ENCODE measurements around the gene COL13A1.

Gene COL13A1

DNA sequence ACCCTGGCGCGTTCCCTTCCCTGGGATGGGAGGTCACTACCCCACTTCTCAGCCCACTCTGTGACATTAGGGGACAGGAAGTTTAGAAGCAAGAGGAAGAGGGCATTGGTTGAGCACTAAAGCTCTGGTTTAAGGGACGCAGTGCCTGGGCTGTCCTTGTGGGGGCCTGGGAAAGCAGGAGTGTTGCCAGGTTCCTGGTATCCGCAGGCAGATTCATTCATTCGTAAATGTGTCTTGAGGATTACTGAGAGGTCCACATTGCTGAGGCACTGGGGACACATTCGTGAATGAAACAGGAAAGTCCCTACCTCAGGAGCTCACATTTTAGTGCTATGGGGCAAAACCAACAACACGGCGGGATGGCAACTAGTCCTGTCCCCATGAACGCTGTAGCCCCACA is 69.4 kb downstream of the COL13A1 start:
- DNase-seq: no peak

- DNase-seq: no peak
These were observed 70.6 kb downstream of the COL13A1 start for GRCh38 chr10:69872323-69872722.

DNA sequence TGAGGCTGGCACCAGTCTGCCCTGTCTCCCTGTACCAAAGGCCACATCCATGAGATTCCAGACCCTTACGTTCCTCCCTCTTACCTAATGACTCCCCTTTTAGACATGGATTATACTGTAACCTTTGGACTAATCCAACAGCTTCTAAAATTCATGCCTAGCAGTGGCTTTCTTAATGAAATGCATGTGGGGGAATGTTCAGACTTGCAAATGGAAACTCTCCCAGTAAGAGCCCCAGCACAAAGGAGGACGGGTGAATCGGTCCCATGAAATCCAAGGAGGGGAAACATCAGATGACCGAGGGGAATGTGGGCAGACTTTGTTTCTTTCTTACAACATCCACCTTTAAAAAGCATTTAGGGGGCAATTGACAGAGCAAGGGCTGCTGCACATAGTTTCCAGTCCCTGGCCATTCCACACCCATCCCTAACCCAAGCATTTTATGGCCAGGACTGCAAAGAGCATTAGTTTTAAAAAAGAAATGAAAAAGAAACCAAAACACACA is 71.5 kb downstream of the COL13A1 start:
- no peak for DNase-seq

DNA sequence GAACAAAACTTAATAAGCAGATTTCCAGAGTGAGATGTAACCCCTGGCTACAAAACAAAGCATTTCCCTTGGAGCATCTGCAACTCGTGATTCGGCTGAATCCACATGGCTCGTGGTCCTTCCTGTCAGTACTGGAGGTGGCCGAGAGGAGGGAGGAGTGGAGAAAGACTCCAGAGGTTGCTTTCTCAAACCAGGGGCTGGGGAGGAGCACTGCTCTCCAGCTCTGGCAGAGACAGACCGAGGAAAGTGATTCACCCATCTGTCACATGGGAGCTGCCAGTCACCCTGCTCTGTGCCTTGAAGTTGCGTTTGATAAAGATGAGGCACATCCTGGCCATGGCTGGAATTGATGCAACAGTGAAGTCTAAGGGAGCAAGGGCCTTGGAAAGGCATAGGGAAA is 72.7 kb downstream of the COL13A1 start:
- DNase-seq: no peak

GRCh38 chr10:69875856-69876255 is 74.2 kb downstream of the COL13A1 start:
- no peak for DNase-seq

- no peak for DNase-seq
These were observed 74.6 kb downstream of the COL13A1 start for GRCh38 chr10:69876286-69876685.

- DNase-seq: no peak
These were observed 75.2 kb downstream of the COL13A1 start for GRCh38 chr10:69876931-69877330.

DNA sequence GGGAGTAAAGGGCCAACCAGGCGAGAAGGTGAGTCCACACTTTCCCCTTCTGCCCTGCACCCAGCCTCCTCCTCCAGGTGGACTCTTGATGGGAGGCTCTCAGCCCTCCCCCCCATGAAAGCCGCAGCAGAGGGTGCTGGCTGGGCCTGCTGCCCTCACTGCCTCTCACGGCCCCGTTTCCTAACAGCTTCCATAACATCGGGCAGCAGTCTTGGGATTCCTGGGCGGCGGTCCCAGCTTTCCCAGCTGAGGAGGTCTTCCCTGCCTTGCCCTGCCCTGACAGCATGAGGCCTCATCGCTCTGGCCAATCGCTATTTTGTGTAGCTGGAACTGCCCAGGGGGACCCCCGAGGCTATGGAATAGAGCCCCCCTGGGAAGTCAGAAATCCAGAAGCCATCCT is 76.3 kb downstream of the COL13A1 start:
- DNase-seq: no peak

GRCh38 chr10:69878951-69879350 is 77.2 kb downstream of the COL13A1 start:
- no peak for DNase-seq

DNA sequence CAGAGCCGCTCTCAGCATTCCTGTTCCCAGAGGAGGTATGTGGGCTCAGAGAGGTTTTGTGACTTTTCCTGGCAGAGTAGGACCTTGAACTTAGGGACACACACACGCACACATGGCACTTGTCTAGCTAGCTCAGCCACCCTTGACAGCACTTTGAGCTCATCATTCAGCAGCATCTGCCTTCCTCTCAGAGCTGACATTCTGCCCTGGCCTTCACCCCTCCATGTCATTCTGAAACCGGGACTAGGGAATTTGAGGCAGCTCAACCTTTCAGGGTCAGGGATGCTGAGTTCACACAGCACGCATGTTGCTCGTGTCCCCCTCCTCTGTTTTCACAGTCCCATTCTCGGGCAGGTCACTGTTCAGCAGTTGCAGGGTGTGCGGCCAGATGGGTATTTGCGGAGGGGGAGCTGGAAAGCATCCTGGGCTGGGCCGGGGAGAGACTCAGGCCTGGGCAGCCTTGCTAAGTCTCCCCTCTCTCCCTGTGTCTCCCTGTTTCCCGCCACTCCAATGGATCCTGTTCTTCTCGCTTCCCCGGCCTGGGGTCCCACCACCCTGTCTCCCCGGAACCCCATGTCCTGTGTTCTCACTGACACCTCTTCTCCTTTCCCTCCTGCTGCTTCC is 78.0 kb downstream of the COL13A1 start:
- no peak for DNase-seq

- no peak for DNase-seq
These were observed 78.8 kb downstream of the COL13A1 start for GRCh38 chr10:69880301-69881081.

- DNase-seq: no peak
These were observed 79.5 kb downstream of the COL13A1 start for GRCh38 chr10:69881202-69881601.

- no peak for DNase-seq
These were observed 81.8 kb downstream of the COL13A1 start for GRCh38 chr10:69883310-69884023.

- no peak for DNase-seq
These were observed 82.3 kb downstream of the COL13A1 start for GRCh38 chr10:69884024-69884367.

GRCh38 chr10:69884686-69885085 is 83.0 kb downstream of the COL13A1 start:
- DNase-seq: no peak

- DNase-seq: no peak
These were observed 83.8 kb downstream of the COL13A1 start for GRCh38 chr10:69885379-69886013.

DNA sequence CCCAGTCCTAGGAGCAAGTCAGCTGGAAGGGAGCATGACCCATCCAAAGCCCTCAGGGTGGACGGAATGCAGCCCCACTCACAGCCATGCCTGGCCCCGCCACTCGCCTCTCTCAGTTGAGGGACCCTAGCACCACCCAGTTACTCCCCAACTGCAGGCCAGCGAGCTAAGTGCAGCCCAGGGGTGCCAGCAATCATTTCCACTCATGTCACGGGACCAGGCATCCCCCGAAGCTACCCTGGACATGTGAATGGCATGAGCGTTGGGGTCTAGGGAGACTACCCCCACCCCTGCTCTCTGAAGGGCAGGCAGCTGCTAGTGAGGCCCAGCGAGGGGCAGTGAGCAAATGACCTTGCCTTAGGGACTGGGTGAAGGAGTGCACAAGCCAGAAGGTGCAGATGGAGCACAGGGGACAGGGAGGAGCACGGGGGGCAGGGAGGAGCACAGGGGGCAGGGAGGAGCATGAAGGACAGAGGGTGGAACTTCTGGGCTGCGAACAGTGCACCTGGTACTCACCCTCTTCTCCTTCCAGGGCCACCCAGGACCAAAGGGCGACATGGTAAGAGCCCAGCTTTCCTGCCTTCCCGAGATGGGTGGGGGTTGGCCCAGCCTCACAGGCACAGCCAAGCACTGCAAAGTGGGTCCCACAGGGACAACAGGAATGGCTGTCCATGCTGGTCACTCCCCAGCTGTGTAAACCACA is 87.3 kb downstream of the COL13A1 start:
- no peak for DNase-seq

- DNase-seq: no peak
These were observed 88.5 kb downstream of the COL13A1 start for GRCh38 chr10:69890065-69890847.

GRCh38 chr10:69891057-69891617 is 89.4 kb downstream of the COL13A1 start:
- no peak for DNase-seq

GRCh38 chr10:69892406-69892805 is 90.7 kb downstream of the COL13A1 start:
- no peak for DNase-seq

DNA sequence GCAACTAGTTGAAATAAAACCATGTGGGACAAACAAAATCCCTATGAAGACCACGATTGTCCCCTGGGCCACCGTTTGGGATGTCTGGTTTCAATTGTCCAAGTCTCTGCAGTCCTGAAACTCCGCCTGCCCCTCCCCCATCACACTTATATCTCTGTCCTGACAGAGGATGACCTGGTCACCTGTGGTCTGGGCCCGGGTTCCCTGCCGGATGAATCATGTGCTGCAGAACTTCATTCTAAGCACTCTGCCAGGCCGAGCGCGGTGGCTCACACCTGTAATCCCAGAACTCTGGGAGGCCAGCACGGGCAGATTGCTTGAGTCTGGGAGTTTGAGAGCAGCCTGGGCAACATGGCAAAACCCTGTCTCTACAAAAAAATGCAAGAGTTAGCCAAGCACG is 91.1 kb downstream of the COL13A1 start:
- no peak for DNase-seq
